ENCODE data around the gene KRT2.

- TF ChIP-seq CTCF (IDR thresholded peaks at IDR 0.05) (no peak), POLR2A (IDR thresholded peaks at IDR 0.05) (no peak)
These were observed 9.7 kb upstream of the KRT2 start for GRCh38 chr12:52661668-52662067.

All from adrenal gland (tissue), 5 donors.